ENCODE results near the gene FOXB2. TPM values are rescaled to one million over a fixed set of nuclear protein-coding genes. Genes with fewer than 3 reads are reported as not detected.

Gene FOXB2
- polyA plus RNA-seq, 1 donor from 2014 or later = not detected

- no peaks in the 10 kb centered on the region for H3K9me2 ChIP-seq (ENCODE audit: insufficient read depth, low read length)
- H3K27ac ChIP-seq (ENCODE audit: low read length) = no peak overlapping the region
- no peaks in the 10 kb centered on the region for H4K20me1 ChIP-seq (ENCODE audit: insufficient read depth)
- no peaks in the 10 kb centered on the region for H3K36me3 ChIP-seq (ENCODE audit: insufficient read depth, low read length)
- no peak for TF ChIP-seq MXI1 (conservative IDR thresholded peaks at IDR 0.05; ENCODE audit: poor library complexity, severe bottlenecking)
- TF ChIP-seq SMC3 (conservative IDR thresholded peaks at IDR 0.05; ENCODE audit: poor library complexity) = no peak
- TF ChIP-seq, protein P1, sequence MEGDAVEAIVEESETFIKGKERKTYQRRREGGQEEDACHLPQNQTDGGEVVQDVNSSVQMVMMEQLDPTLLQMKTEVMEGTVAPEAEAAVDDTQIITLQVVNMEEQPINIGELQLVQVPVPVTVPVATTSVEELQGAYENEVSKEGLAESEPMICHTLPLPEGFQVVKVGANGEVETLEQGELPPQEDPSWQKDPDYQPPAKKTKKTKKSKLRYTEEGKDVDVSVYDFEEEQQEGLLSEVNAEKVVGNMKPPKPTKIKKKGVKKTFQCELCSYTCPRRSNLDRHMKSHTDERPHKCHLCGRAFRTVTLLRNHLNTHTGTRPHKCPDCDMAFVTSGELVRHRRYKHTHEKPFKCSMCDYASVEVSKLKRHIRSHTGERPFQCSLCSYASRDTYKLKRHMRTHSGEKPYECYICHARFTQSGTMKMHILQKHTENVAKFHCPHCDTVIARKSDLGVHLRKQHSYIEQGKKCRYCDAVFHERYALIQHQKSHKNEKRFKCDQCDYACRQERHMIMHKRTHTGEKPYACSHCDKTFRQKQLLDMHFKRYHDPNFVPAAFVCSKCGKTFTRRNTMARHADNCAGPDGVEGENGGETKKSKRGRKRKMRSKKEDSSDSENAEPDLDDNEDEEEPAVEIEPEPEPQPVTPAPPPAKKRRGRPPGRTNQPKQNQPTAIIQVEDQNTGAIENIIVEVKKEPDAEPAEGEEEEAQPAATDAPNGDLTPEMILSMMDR (IDR thresholded peaks at IDR 0.05; ENCODE audit: poor library complexity, severe bottlenecking) = no peak
- peak; percentile 71 for TF ChIP-seq EZH2 (IDR thresholded peaks at IDR 0.05; ENCODE audit: borderline replicate concordance, insufficient read depth, low read length, poor library complexity, severe bottlenecking)
- no peaks in the 10 kb centered on the region for H3K9me3 ChIP-seq (ENCODE audit: low read length)
- H3K4me3 ChIP-seq (ENCODE audit: low read length) = peak overlapping the region; percentile 54
- no peaks in the 10 kb centered on the region for H3K79me2 ChIP-seq (replicated peaks; ENCODE audit: insufficient read depth, low read length)
- H2AFZ ChIP-seq (ENCODE audit: low read depth, low read length) = no peak overlapping the region
- H3K27me3 ChIP-seq (ENCODE audit: insufficient read depth, low read depth, low read length) = peaks cover 100% of the 10 kb centered on the region
- no peak overlapping the region for H3K9ac ChIP-seq (ENCODE audit: low read length)
- H3F3A ChIP-seq (ENCODE audit: insufficient read depth, low read length, poor library complexity, severe bottlenecking) = no peaks in the 10 kb centered on the region
- no peak overlapping the region for H3K4me2 ChIP-seq (ENCODE audit: low read length)
These were observed 3.3 kb upstream of the FOXB2 start for GRCh38 chr9:77016121-77016525.

GRCh38 chr9:77016526-77017504, 2.6 kb upstream of the FOXB2 start:
- Histone ChIP-seq H3K9me2 (ENCODE audit: insufficient read depth, low read length) (no peaks in the 10 kb centered on the region), H3K27ac (ENCODE audit: low read length) (no peak overlapping the region), H3K9me3 (ENCODE audit: low read length) (no peaks in the 10 kb centered on the region), H3F3A (ENCODE audit: insufficient read depth, low read length, poor library complexity, severe bottlenecking) (no peaks in the 10 kb centered on the region), H3K27me3 (ENCODE audit: insufficient read depth, low read depth, low read length) (peaks cover 100% of the 10 kb centered on the region), H3K9ac (ENCODE audit: low read length) (no peak overlapping the region), H2AFZ (ENCODE audit: low read depth, low read length) (no peak overlapping the region), H3K4me3 (ENCODE audit: low read length) (peak overlapping the region; percentile 54), H3K36me3 (ENCODE audit: insufficient read depth, low read length) (no peaks in the 10 kb centered on the region), H4K20me1 (ENCODE audit: insufficient read depth) (no peaks in the 10 kb centered on the region), H3K4me2 (ENCODE audit: low read length) (no peak overlapping the region), H3K79me2 (replicated peaks; ENCODE audit: insufficient read depth, low read length) (no peaks in the 10 kb centered on the region)
- TF ChIP-seq, protein P1 (IDR thresholded peaks at IDR 0.05; ENCODE audit: poor library complexity, severe bottlenecking) = no peak
- TF ChIP-seq MXI1 (conservative IDR thresholded peaks at IDR 0.05; ENCODE audit: poor library complexity, severe bottlenecking) (no peak), REST (IDR thresholded peaks at IDR 0.05; ENCODE audit: borderline replicate concordance) (no peak), TAF1 (IDR thresholded peaks at IDR 0.05; ENCODE audit: low read depth) (no peak), SMC3 (conservative IDR thresholded peaks at IDR 0.05; ENCODE audit: poor library complexity) (no peak), POLR2AphosphoS5 (IDR thresholded peaks at IDR 0.05) (no peak), EP300 (conservative IDR thresholded peaks at IDR 0.05; ENCODE audit: poor library complexity, severe bottlenecking) (no peak), RAD21 (conservative IDR thresholded peaks at IDR 0.05) (no peak), EZH2 (IDR thresholded peaks at IDR 0.05; ENCODE audit: borderline replicate concordance, insufficient read depth, low read length, poor library complexity, severe bottlenecking) (no peak)
